NT2/D1 (cell line): ENCODE results near the gene SLC22A31.

ENCODE experiments used
- YY1 ChIP-seq: IDR thresholded peaks from 2 replicates; pipeline ENCODE4 v1.6.1; 2011; ENCODE audit not compliant: insufficient read length, insufficient read depth
- ZNF274 ChIP-seq: IDR thresholded peaks from 2 replicates; pipeline ENCODE4 v1.6.1; 2011; ENCODE audit warnings: mild to moderate bottlenecking, low read depth, low read length

DNA sequence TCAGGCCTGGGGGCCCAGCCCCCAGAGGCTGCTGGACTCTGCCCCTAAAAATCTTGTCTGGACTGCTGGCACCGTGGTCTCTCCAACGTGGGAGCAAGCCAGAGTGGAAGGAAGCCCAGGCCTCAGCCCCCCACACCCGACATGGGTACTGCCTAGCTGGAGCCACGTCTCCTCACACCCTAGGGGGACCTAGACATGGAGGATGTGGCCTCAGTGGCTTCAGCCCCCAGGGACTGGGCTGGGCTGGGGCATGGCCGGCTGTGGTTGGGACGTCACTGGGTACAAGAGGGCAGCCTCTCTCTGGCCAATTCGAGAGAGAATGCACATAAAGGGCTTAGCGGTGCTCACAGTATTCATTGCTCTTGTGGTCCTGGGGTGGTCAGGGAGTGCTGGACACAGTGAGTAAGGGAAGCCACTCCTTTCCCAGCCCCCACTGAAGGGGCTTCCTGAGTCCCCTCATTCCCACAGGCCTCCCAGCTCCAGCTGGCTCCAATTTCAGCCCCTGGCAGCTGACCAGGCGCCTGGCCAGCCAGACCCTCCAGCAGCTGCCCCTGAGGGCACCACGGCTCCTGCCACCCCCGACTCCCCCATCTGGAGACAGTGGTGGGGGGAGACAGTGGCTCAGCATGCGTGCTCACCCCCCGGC is 27.7 kb downstream of the SLC22A31 start:
- no peak for TF ChIP-seq YY1
- TF ChIP-seq ZNF274: no peak
